H9 (cell line): ENCODE results near the gene SMIM14. TPM values are rescaled to one million over a fixed set of nuclear protein-coding genes. Genes with fewer than 3 reads are reported as not detected.

ENCODE experiments used
- DNase-seq: peaks from one replicate; pipeline ENCODE4 v3.0.0-alpha.2; 2017
- H2AFZ ChIP-seq: one replicate; pipeline ENCODE4 v1.6.1; 2013; ENCODE audit warnings: mild to moderate bottlenecking, low read length, control low read depth, moderate library complexity
- H2AK5ac ChIP-seq: 2 replicates; pipeline ENCODE4 v1.6.1; 2013; ENCODE audit warnings: low read length, control low read depth, mixed read lengths; ENCODE audit not compliant: insufficient read length
- H2BK120ac ChIP-seq: one replicate; pipeline ENCODE4 v1.6.1; 2013; ENCODE audit warnings: low read depth, mild to moderate bottlenecking, low read length, control low read depth, inconsistent platforms; ENCODE audit not compliant: poor library complexity, severe bottlenecking
- H2BK12ac ChIP-seq: 2 replicates; pipeline ENCODE4 v1.6.1; 2013; ENCODE audit warnings: low read length, control low read depth, mixed read lengths, low read depth; ENCODE audit not compliant: insufficient read length
- H2BK15ac ChIP-seq: 2 replicates; pipeline ENCODE4 v1.6.1; 2013; ENCODE audit warnings: low read depth, low read length, control low read depth
- H2BK20ac ChIP-seq: one replicate; pipeline ENCODE4 v1.6.1; 2013; ENCODE audit warnings: low read depth, mild to moderate bottlenecking, low read length, control low read depth, inconsistent platforms; ENCODE audit not compliant: poor library complexity, severe bottlenecking
- H2BK5ac ChIP-seq: 2 replicates; pipeline ENCODE4 v1.6.1; 2013; ENCODE audit warnings: low read length, control low read depth, mixed read lengths; ENCODE audit not compliant: insufficient read length
- H3K14ac ChIP-seq: 2 replicates; pipeline ENCODE4 v1.6.1; 2013; ENCODE audit warnings: low read length, control low read depth; ENCODE audit not compliant: insufficient read depth
- H3K18ac ChIP-seq: 2 replicates; pipeline ENCODE4 v1.6.1; 2013; ENCODE audit warnings: low read depth, mild to moderate bottlenecking, mixed read lengths, low read length, control low read depth; ENCODE audit not compliant: insufficient read length
- H3K23ac ChIP-seq: 2 replicates; pipeline ENCODE4 v1.6.1; 2013; ENCODE audit warnings: low read length, control low read depth, mixed read lengths, low read depth; ENCODE audit not compliant: insufficient read length
- H3K23me2 ChIP-seq: 2 replicates; pipeline ENCODE4 v1.6.1; 2013; ENCODE audit warnings: low read depth, mild to moderate bottlenecking, mixed read lengths, low read length, control low read depth; ENCODE audit not compliant: insufficient read length, poor library complexity, severe bottlenecking
- H3K27ac ChIP-seq: 2 replicates; pipeline ENCODE4 v1.5.1; 2013; ENCODE audit warnings: low read length, control low read depth, mixed read lengths, low read depth; ENCODE audit not compliant: insufficient read length
- H3K27me3 ChIP-seq: 2 replicates; pipeline ENCODE4 v1.6.1; 2013; ENCODE audit warnings: low read length, control low read depth, inconsistent platforms; ENCODE audit not compliant: insufficient read depth
- H3K4ac ChIP-seq: 2 replicates; pipeline ENCODE4 v1.6.1; 2013; ENCODE audit warnings: low read depth, mild to moderate bottlenecking, control low read depth, inconsistent platforms, low read length, moderate library complexity
- H3K4me1 ChIP-seq: 2 replicates; pipeline ENCODE4 v1.6.1; 2013; ENCODE audit warnings: low read length, control low read depth, inconsistent platforms; ENCODE audit not compliant: insufficient read depth
- H3K4me2 ChIP-seq: 2 replicates; pipeline ENCODE4 v1.6.1; 2013; ENCODE audit warnings: low read length, control low read depth, mixed read lengths; ENCODE audit not compliant: insufficient read length, insufficient read depth
- H3K56ac ChIP-seq: 2 replicates; pipeline ENCODE4 v1.6.1; 2013; ENCODE audit warnings: low read depth, mild to moderate bottlenecking, mixed read lengths, low read length, control low read depth; ENCODE audit not compliant: insufficient read length
- H3K79me1 ChIP-seq: 2 replicates; pipeline ENCODE4 v1.6.1; 2013; ENCODE audit warnings: low read depth, mild to moderate bottlenecking, moderate library complexity, low read length, control low read depth, inconsistent platforms; ENCODE audit not compliant: insufficient read depth, poor library complexity, severe bottlenecking
- H3K79me2 ChIP-seq: 2 replicates; pipeline ENCODE4 v1.6.1; 2013; ENCODE audit warnings: low read length, control low read depth, inconsistent platforms; ENCODE audit not compliant: insufficient read depth
- H3K9ac ChIP-seq: 2 replicates; pipeline ENCODE4 v1.6.1; 2013; ENCODE audit warnings: low read length, control low read depth, mixed read lengths; ENCODE audit not compliant: insufficient read length; ENCODE audit errors: extremely low read depth
- H3K9me3 ChIP-seq: one replicate; pipeline ENCODE4 v1.6.1; 2013; ENCODE audit warnings: low read depth, low read length, inconsistent platforms; ENCODE audit not compliant: control insufficient read depth
- H3T11ph ChIP-seq: one replicate; pipeline ENCODE4 v1.6.1; 2013; ENCODE audit warnings: mild to moderate bottlenecking, low read length, control low read depth, inconsistent platforms
- H4K20me1 ChIP-seq: one replicate; pipeline ENCODE4 v1.6.1; 2013; ENCODE audit not compliant: control insufficient read depth, insufficient read length, insufficient read depth
- H4K5ac ChIP-seq: 2 replicates; pipeline ENCODE4 v1.6.1; 2013; ENCODE audit warnings: low read depth, mild to moderate bottlenecking, mixed read lengths, low read length, control low read depth; ENCODE audit not compliant: insufficient read length
- H4K8ac ChIP-seq: replicated peaks from 2 replicates; pipeline ENCODE4 v1.6.1; 2013; ENCODE audit warnings: low read length, control low read depth, mixed read lengths, low read depth; ENCODE audit not compliant: insufficient read length
- H4K91ac ChIP-seq: 2 replicates; pipeline ENCODE4 v1.6.1; 2013; ENCODE audit warnings: low read depth, mild to moderate bottlenecking, moderate library complexity, mixed read lengths, low read length, control low read depth; ENCODE audit not compliant: insufficient read length
- H3K27ac Mint-ChIP-seq, 3 experiments: 2 replicates in 2 of 3; 3 replicates in 1 of 3; pipeline ENCODE4 v1.8.0; 2020 to 2021; ENCODE audit warnings: mixed read lengths in 3 of 3, mild to moderate bottlenecking in 1 of 3, moderate library complexity in 1 of 3
- H3K27me3 Mint-ChIP-seq: 2 replicates; pipeline ENCODE4 v1.8.0; 2021; ENCODE audit warnings: low read depth, mild to moderate bottlenecking, moderate library complexity, mixed read lengths
- H3K36me3 Mint-ChIP-seq, 3 experiments: 2 replicates in 2 of 3; 3 replicates in 1 of 3; pipeline ENCODE4 v1.8.0; 2020 to 2021; ENCODE audit warnings: low read depth in 3 of 3, mixed read lengths in 3 of 3; ENCODE audit not compliant: insufficient read depth in 1 of 3
- H3K4me1 Mint-ChIP-seq, 2 experiments: 2 replicates each; pipeline ENCODE4 v1.8.0; 2020; ENCODE audit warnings: mixed read lengths in 2 of 2
- H3K4me3 Mint-ChIP-seq, 2 experiments: 2 replicates in 1 of 2; 3 replicates in 1 of 2; pipeline ENCODE4 v1.8.0; 2020 to 2021; ENCODE audit warnings: mild to moderate bottlenecking in 2 of 2, mixed read lengths in 2 of 2, moderate library complexity in 1 of 2
- H3K9me3 Mint-ChIP-seq, 2 experiments: 2 replicates in 1 of 2; 3 replicates in 1 of 2; pipeline ENCODE4 v1.8.0; 2020; ENCODE audit warnings: mild to moderate bottlenecking in 2 of 2, mixed read lengths in 2 of 2, moderate library complexity in 1 of 2
- CTCF ChIP-seq: fragments of 200-600 bp; sonication (generic); conservative IDR thresholded peaks from 3 replicates; pipeline ENCODE4 v1.8.0; 2021; ENCODE audit warnings: antibody characterized with exemption, mild to moderate bottlenecking
- WGBS: extraction: QIAGEN DNeasy Blood & Tissue Kit; methylation state at CpG from one replicate; pipeline ENCODE4 v1.1.7; 2013; ENCODE audit warnings: missing lambda C conversion rate, low lambda C conversion rate, mixed read lengths; ENCODE audit not compliant: insufficient read length; ENCODE audit errors: extremely low coverage; 5-methylcytosine and 5-hydroxymethylcytosine counted together
- total RNA-seq: library from RNA; stranded (reverse); gene quantifications from 2 replicates; pipeline ENCODE4 v1.2.1, GENCODE V29; 2021

SMIM14 gene
- total RNA-seq, 1 experiment from 2014 or later = 19.4 TPM

- H3K9me3 ChIP-seq = no peaks in the 10 kb centered on the region
- H4K20me1 ChIP-seq = no peaks in the 10 kb centered on the region
- H3K9ac ChIP-seq = no peak overlapping the region
- H2AK5ac ChIP-seq = no peak overlapping the region
- Mint-ChIP-seq H3K4me3 (peak overlapping the region; percentile 91 to 93), H3K27me3 (no peaks in the 10 kb centered on the region), H3K36me3 (no peaks in the 10 kb centered on the region; a peak in 2 of 7 replicates), H3K9me3 (no peaks in the 10 kb centered on the region; a peak in 1 of 5 replicates), H3K27ac (peak overlapping the region in 1 of 3 experiments; percentile 99; a peak in 3 of 7 replicates), H3K4me1 (peaks cover 48 to 63% of the 10 kb centered on the region in 2 experiments)
- H3K23ac ChIP-seq = no peak overlapping the region
- no peak overlapping the region for H3K27ac ChIP-seq
- DNase-seq = no peak
- no CpG with 5 or more reads among the region's 6 CpGs for WGBS
- H2BK12ac ChIP-seq = no peak overlapping the region
- no peak overlapping the region for H2AFZ ChIP-seq
- no peak overlapping the region for H3K4me2 ChIP-seq
- H2BK5ac ChIP-seq = no peak overlapping the region
- H2BK15ac ChIP-seq = no peak overlapping the region
- no peak overlapping the region for H2BK120ac ChIP-seq
- H3K27me3 ChIP-seq = no peaks in the 10 kb centered on the region
- no peak overlapping the region for H3K14ac ChIP-seq
- peaks cover 5% of the 10 kb centered on the region; the same call in 1 of the 2 replicates for H3K4me1 ChIP-seq
- H2BK20ac ChIP-seq = no peak overlapping the region
- H4K8ac ChIP-seq = no peak overlapping the region
- no peaks in the 10 kb centered on the region for H3K79me1 ChIP-seq
- no peak overlapping the region for H3T11ph ChIP-seq
- H3K4ac ChIP-seq = no peak overlapping the region
- peaks cover 8% of the 10 kb centered on the region for H3K23me2 ChIP-seq
- H3K79me2 ChIP-seq = no peaks in the 10 kb centered on the region
- H3K18ac ChIP-seq = no peak overlapping the region
- H4K91ac ChIP-seq = no peak overlapping the region
- no peak overlapping the region for H3K56ac ChIP-seq
- H4K5ac ChIP-seq = no peak overlapping the region
- no peak for TF ChIP-seq CTCF
Measured at GRCh38 chr4:39636531-39637184, 2.0 kb downstream of the SMIM14 start.
